GM21576 (cell line): Measurements from ENCODE around the gene MAP4K5.

Experiments
- ATAC-seq: cut with Tn5 transposase; IDR thresholded peaks from one replicate; pipeline ENCODE4 v1.9.1; 2021; ENCODE audit warnings: mild to moderate bottlenecking, moderate library complexity; ENCODE audit not compliant: unreplicated experiment

MAP4K5 gene

DNA sequence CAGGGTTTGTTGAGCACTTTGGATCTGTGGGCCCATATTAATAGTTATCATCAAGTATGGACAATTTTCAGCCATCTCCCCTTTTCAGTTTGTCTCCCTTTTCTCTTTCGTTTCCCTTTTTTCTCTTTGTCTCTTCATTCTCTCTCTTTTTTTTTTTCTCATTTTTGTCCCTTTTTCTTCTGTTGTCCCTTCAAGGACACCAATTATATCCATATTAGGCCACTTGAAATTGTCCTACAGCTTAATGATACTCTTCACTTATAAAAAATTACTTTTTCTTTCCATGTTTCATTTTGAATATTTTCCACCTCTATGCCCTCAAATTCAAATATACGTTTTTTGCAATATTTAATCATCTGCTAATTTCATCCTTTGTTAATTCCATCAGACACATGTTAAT, 53.3 kb downstream of the MAP4K5 start:
- ATAC-seq: no peak

DNA sequence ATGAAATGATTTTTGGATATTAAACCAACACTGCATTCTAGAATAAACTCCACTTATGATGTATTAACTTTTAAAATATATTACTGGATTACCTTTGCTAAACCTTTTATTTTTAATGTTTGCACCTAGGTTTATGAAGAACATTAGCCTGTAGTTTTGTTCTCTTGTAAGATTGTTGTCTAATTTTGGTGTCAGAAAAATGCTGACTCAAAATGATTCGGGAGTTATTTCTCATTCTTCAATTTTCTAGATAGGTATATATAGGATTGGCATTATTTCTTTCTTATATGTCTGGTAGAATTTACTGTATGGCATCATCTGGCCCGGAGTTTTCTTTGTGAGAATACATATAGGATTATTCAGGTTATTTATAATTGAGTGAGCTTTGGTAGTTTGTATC, 54.6 kb downstream of the MAP4K5 start:
- no peak for ATAC-seq

DNA sequence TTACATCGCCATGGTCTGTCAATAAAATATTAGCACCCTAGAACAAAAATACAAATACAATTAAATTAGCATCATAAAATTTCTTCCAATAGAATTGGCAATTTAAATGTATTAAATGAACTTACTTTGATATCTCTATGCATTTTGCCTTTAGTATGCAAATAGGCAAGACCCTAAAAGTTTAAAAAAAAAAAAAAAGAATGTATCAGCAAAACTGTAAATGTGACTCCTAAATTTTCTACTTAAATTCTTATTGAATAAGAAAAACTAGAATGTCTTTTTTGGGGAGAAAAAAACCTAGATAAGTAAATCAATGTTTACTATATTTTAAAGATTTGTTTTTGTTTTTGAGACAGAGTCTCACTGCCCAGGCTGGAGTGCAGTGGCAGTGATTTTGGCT, 56.2 kb downstream of the MAP4K5 start:
- ATAC-seq: no peak

DNA sequence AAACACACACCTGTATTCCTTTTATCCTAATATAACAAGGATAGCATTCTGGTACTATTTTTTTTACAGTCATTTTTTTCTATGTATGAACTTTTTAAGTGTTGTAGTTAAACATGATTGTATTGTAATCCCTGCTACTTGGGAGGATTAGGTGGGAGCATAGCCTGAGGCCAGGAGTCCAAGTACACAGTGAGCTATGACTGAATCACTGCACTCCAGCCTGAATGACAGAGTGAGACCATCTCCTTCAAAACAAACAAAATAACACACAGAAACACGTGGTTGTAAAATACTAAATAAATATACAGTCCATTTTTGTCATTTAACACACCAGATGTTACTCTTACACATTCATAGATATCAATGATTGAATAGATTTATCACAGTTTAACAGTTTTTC, 56.9 kb downstream of the MAP4K5 start:
- no peak for ATAC-seq

DNA sequence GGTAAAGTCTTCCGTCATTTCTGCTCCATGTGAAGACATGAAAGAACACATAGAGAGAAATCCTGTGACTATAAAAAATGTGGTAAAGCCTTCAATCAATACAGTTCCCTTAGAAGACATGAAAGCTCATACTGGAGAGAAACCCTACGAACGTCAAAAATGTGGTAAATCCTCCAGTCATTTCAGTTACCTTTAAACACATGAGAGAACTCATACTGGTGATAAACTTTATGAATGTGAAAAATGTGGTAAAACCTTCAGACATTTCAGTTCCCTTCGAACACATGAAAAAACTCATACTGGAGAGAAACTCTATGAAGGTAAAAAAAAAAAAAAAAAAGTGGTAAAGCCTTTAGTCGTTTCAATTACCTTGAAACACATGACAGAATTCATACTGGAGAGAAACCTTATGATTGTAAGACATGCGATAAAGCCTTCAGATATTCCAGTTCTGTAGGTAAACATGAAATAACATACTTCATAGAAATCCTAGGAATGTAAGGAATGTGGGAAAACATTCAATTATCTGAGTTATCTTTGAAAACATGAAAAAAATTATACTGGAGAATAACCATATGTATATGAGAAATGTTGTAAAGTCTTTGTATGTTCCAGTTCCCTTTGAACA, 60.4 kb downstream of the MAP4K5 start:
- no peak for ATAC-seq

DNA sequence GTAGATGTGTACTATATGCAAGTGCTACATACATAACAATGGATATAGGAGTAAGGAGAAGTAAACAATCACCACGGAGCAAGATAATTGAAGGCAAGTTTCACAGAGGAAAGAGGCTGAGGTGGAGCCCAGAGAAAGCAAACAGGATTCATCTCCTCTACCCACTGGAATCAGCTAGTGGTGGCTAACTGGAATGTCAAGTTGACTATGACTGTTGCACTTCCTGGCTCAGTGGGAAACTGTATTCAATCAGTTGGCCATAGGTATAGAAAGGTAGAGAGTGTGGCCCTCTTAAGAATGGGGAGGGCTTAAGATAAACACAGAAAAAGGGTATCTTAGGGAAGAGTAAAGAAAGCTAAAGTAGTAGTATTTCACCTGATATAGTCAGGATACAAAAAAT, 62.4 kb downstream of the MAP4K5 start:
- no peak for ATAC-seq

DNA sequence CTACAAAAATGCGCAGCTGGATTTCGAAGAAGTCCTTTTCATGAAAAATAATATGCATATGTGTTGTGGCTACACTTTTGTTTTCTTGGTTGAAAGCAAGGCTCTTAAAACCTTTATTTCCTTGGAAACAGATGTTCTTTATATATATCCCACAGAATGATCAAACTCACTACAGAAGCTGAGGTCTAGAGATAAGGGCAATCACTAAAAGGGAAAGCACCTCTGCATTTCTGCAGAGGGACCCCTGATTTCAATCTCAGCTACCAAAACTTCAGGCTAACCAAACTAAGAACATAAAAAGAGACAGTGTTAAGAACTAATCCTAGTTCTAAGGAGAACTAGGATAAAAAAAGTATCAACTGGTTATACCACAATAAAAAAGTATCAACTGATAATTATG, 70.3 kb downstream of the MAP4K5 start:
- no peak for ATAC-seq

DNA sequence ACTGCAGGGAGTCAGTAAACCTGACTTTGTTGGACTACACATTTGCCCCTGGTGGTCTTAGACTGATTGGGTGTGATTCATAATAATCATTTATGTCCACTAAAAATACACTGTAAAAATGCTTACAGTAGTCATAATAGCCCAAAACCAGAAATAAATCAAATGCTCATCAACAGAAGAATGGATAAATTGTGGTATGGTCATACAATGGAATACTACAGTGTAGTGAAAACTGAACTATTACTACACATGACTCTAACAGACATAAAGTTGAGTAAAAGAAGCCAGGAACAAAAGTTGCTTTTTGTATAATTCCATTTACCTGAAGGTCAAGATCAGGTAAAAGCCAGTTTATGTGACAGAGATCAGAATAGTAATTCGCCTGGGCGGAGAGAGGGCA, 78.5 kb downstream of the MAP4K5 start:
- ATAC-seq: no peak

DNA sequence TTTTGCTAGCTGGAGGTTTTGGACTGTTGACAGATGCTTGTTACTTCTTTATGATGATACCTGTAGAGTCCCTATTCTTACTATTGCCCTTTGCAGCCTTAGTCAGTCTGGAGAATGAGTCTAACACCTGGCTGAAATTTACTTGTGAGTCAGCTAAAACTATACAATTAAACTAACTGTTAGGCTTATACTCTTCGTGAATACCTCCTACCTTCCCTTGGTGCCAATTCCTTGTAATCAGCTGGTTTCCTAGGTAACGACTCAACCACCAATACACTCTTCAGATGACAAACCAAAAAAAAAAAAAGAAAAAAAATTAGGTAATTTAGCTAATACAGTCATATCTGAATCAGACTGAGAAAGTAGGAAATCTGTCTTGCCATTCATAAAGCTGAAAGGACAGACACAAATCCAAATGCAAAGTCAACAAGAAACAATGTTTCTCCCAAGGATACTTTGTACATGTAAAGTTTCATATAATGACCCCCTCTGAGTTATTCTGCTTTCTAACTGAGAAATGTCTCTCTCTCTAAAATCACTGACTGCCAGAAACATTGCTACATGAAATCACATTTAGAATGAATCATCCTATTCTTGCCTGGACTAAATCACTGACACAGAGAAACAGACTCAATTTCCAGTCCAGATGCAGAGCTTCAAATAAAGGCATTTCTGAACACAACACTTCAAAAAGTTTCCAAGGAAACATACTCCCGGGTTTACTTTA, 79.2 kb downstream of the MAP4K5 start:
- ATAC-seq: no peak

DNA sequence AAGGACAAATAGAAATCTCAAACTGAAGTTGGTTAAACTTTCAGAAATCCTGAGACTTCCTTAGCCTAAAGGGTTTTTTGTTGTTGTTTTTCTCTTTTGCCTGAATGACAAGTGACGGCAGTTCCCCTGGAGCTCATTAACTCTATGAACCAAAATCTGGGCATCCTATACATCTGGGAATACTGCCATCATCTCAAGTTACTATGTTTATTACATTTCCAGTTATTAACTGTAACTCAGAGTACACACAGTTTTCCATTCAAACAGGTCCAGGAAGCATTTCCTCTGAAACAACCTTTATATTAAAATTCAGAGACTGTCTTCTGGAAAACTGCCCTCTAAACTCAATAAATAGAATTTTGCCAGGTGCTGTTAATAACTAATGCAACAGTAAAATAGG, 80.1 kb downstream of the MAP4K5 start:
- no peak for ATAC-seq

DNA sequence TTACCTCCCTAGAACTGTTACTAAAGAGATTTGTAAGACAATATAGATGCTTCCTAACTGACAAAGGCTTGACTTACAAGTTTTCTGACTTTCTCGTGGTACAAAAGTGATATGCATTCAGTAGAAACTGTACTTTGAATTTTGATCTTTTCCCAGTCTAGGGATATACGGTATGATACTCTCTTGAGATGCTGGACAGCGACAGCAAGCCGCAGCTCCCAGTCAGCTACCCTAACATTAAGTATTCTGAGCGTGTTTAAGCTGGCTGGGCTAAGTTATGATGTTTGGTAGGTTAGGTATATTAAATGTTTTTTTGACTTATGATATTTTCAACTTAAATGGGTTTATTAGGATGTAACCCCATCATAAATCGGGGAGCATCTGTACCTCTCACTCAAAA, 80.5 kb downstream of the MAP4K5 start:
- no peak for ATAC-seq

DNA sequence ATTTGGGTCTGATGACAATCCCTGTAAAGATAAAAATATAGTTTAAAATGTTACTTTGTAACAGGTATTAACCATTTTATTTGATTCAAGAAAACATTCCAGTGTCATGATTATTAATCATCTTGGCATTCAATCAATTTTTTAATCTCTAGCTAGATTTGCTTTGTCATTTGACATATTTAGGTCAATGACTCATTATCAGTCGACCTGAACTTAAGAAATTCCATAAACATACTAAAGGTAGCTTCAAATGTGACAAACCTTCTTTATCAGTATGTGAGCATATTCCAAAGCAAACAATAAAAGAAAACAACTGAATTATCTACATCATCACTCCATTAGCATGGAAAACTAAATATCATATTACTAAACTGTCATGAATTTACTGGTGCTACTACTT, 84.9 kb downstream of the MAP4K5 start:
- no peak for ATAC-seq

DNA sequence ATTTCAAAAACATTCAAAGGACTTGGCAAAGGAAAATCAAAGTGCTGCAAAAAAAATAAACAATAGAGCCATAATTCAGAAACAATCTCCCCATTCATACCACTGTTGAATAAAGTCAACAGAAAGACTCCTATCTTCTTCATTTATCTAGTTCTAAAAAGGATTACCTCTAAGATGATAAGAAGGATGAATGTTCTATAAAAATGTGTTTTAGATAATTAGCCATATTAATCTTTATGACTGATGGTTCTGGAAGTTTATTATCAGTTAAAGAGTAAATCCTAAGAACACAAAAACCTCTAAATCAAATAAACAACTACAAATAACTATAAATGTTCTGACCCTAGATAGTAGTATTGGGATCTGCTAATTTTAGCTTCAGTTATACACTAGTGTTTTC, 97.8 kb downstream of the MAP4K5 start:
- ATAC-seq: no peak

DNA sequence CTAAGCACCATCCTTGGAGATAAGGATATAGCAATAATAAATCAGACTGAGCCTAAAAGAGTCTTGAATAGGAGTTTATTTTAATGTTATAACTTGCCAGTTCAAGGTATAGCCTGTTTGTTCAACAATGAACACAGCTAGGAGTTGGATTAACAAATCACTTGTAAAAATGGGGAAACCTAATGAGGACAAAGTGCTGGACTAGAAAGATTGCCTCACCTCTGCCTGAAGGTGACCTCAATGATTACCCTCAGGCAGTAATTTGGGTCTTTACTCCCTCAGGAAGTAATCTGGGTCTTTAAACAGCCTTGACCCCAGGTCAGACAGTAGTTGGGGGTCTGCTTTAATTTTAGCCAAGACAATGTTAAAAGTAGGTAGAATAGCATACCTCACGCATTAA, 100.2 kb downstream of the MAP4K5 start:
- no peak for ATAC-seq

DNA sequence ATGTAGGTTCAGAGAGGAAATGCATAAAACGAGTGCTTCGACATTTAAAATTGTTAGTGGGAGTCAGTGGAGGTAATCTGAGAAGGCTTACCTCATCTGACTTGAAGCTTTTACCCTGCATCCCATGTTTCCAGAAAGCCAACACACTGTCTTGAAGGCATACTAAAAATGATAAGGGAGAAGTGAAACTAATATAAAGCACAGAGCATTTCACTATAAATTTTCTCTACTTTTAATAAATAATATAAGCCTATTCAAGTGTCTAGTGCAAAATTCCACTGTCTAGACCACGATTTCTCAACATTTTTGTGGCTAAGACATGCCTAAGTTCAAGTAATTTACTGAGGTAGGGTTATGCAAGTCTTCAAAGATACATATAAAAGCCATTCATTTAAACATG, 106.6 kb downstream of the MAP4K5 start:
- ATAC-seq: no peak

DNA sequence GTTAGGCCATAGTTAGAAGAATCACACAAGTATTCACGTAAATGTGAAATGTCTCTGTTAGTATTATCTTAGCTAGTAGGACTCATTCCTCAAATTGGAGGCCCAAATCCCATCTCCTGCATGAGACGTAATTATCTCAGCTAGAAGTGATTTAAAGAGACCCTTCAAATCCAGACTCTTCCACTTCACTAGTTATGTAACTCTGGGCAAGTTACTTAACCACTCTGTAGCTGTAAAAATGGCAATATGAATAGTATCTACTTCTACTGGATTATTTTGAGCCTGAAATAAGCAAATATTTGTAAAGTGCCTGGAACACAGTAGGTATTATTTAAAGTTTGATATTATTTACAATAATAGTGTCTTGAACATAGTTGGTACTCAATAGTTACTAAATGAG, 107.3 kb downstream of the MAP4K5 start:
- no peak for ATAC-seq

DNA sequence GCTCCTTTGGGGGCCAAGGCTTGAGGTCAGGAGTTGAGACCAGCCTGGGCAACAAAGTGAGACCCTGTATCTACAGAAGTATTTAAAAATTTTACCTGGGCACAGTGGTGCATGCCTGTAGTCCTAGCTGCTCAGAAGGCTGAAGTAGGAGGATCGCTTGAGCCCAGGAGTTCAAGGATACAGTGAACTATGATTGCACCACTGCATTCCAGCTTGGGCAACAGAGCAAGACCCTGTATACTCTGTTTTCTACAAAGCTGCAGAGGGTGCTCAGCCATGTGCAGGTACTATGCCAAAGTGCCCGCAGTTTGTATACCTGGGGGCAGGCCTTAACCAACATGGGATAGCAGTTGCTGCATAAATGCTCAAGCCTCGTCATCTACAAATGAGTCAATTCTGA, 108.8 kb downstream of the MAP4K5 start:
- no peak for ATAC-seq

DNA sequence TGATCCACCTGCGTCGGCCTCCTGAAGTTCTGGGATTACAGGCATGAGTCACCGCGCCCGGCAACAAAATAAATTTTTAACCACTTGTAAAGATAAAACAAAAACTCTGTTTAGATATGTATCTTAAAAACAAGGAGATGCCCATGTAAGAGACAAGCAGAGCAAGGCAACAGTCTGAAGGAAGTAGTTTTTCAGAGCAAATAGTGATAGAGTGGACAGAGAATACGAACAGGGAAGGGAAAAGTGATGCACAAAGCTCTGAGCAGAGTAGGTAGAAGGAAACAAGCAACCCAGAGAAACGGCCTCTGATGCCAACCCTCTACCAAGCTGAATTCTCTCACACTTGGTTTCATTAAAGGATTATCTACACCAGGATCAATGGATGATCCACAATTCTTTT, 110.9 kb downstream of the MAP4K5 start:
- no peak for ATAC-seq

DNA sequence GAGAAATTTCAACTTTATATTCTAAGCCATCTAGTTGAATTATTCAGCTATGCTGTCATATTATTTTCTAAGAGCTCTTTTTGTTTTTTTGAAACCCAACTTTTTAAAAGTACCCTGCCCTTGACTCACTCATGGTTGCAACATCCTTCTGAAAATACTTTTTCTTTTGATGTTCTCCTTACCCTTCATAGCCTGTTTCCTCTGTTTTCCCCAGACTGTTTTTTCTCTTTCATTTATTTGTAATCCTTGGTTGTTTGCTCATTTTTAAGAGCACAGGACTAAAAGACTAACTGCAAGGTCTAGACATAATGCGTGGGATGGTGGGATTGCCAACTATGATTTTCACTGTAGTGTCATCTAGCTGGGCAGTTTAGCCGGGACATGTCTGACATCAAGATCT, 114.5 kb downstream of the MAP4K5 start:
- ATAC-seq: no peak

DNA sequence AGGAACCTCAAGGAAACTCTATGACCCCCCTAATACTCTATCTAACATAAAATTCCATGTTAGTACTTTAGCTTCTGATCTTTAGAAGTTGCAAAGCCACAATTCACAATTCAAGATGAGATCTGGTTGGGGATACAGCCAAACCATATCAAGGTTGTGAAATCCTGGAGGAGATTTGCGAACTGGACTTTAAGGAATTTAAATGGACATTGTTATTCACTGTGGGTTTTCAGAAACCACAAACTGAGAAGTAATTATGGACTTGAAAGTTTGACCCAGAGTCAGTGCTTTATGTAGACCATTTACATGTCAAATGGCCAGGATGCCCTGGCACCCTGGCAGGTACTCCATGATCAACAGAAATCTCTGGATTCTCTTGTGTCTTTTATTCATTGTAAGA, 121.4 kb downstream of the MAP4K5 start:
- no peak for ATAC-seq

DNA sequence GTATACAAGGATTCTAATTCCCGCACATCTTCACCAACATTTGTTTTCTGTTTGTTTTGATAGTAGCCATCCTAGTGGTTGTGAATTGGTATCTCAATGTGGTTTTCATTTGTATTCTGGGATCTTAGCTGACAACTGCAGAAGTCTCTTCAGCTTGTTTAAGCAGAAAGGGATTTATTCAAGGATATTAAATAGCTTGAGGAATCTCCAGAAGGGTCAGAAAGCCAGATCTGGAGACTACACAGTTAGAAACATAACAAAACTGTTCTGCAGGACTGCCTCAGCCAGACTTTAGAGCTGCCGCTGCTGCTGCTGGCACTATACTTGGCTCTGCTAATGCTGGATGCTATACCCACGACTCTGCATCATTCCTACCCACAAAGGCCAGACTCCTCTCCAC, 122.3 kb downstream of the MAP4K5 start:
- no peak for ATAC-seq

DNA sequence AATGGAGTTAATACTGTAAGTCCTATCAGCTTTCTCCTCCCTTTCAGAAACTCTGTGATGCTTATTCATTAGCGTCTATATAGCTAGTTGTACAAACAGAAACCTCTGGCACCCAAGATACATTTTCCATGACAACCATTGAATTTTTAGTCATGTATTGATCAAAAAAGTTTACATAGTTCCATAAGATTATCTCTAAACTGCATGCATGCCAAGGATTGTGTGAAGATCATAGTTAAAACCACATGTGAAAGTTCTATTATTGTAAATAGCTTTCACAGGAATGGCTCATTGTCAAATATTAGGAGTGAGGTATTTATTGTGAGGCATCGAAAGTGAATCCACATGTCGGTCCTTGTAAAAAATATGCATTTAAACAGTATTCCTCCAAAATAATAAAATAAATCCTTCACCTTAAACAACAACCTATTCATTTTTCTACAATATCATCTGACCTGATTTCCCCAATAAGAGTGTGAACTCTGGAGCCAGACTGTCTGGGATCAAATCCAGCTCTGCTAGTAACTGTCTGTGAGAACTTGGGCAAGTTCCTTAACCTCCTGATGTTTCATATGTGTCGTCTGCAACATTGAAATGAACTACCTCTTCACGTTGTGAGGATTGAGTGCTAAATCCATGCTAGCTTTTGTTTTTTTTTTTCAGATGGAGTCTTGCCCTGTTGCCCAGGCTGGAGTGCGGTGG, 125.1 kb downstream of the MAP4K5 start:
- no peak for ATAC-seq
